NK-92 (cell line): ENCODE data around the gene MISFA.
"Not testable (repeated sequence)": the region's sequence is repeated elsewhere in the genome, so short reads cannot be mapped to it uniquely, and the experiment has no call there.

Source experiments
- DNase-seq: peaks from one replicate; lab custom pipeline; 2025; ENCODE audit not compliant: unreplicated experiment; lab: John Stamatoyannopoulos, UW

MISFA gene

DNA sequence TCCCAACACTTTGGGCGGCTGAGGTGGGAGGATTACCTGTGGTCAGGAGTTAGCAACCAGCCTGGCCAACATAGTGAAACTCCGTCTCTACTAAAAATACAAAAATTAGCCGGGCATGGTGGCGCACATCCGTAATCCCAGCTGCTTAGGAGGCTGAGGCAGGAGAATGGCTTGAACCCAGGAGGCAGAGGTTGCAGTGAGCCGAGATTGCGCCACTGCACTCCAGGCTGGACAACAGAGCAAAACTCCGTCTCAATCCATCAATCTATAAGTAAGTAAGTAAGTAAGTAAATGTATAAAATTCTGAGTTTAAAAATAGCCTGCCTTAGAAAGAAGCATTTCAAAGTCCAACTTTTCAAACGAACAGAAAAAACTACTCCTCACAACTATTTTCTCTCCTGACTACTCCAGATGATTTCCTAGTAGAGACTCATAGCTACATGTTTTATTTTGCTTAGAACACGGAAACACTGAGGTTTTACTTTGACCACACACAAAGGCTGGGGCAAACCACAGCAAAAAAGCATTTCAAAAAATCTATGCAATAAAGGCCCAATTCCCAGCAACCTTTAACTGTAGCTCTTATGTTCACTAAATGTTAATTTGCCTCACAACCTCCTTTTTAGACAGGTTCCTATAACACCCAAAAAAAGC is 18.2 kb downstream of the MISFA start:
- DNase-seq = no peak

DNA sequence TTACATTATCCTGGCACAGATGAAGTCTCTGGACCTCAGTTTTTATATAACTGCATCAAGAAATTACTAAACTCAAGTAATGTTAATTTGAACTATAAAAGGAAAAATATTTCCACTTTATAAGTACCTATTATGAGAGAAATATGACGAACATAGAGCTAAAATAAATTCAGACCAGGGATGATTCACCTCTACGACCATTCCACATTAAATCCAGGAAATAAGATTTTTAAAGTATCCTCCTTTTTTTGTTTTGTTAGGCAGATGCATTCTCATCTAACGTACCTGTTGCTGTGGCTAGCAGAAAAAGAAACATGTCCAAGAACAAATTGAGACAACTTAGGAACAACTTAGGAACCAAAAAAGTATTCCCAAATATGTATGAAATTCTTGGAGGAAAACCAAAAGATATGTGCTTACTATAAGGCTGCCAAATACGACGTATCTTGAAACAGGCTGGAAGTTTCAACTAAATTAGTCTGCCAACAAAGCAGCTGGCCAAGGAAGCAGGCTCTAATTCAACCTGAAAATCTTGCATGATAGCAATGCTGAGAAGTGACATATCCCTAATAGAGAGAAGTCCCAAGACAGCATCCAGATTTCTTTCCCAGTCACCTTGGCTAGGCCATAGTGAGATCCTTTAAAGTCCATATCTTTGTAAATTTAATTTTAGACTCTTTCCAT is 18.9 kb downstream of the MISFA start:
- no peak for DNase-seq

DNA sequence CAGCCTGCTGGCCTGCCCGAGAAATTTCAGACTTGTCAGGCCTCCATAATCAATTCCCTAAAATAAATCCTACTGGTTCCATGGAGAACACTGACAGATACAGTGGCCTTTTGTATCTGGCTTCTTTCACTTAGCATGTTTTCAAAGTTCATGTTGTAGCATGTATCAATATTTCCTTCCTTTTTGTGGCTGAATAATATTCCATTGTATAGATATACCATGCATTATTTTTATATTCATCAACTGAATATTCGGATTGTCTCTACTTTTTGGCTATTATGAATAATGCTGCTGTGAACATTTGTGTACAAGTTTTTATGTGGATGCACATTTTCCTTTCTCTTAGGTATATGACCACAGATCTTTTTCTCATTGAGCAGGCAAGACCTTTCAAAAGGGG is 24.1 kb downstream of the MISFA start:
- DNase-seq = no peak

DNA sequence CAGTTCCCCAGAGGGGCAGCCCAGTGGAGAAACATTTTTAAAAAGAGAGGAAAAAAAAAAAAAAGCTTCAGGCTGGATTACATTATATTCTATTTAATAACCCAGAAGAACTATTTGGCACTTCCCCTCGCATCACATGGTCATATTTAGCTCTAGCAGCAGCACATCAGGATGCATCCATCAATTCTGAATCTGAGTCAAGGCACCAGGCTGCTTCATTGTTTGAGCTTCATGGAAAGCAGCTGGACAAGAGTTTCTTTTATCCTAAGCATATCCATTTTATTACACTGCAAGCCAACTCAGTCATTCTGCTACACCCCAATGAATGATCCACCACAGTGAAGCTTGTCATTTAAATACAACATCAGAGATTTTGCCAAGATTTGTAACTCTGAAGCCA is 24.6 kb downstream of the MISFA start:
- no peak for DNase-seq

DNA sequence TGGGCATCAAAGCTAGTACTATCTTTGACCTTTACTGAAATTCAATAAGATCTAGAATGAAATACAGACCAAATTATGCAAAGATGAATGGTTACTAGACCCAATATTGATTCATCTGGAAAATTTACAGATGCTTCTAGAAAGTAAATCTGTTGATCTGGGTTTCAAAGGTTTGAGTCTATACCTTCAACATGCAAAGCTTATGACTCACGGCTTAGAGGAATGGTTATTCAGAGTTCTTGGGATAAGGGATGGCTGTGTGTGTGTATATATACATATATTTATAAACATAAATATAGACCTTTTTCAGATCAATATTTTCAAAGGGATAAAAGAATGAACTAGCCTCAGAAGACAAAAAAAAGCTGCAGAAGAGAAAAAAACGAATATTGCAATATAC is 33.3 kb downstream of the MISFA start:
- DNase-seq = no peak

DNA sequence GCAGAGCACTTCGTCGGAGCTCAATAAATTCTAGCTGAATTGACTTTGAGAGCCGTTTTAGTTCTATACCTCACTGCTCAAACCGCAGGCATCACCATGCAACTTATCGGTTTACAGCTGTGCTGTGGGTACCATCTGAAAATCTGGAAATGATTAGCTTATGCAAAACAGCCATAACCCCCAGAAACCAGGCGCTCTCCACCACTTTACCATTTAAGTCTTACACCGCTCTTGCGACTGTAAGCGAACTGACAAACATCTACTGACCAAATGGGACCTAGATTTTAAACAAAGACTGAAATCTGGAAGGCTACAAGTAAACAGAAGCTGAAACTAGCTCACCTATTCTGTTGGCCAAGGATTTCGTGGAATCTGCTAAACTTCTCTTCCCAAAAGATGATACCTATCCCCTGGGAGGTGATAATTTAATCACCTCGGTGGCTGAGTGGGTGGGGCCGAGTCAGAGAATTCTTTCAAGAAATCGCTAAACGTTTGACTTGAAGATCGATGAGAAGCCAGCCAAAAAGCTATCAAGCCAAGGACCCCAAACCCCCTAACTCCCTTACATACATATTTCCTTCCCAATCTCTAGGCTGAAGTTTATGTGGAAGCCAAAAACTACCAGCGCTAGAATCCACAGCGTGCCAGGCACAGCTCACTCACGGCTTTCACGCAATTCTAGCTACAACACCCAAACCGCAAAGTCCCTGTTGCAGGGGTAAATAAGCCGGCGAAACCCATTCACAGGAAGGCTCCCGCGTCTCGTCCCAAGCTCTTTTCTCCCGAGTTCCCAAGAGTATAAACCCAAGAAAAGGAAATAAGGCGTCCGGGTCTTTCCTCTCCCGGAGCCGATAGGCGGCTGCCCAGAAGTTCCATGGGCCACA is 33.9 kb downstream of the MISFA start:
- no peak for DNase-seq

DNA sequence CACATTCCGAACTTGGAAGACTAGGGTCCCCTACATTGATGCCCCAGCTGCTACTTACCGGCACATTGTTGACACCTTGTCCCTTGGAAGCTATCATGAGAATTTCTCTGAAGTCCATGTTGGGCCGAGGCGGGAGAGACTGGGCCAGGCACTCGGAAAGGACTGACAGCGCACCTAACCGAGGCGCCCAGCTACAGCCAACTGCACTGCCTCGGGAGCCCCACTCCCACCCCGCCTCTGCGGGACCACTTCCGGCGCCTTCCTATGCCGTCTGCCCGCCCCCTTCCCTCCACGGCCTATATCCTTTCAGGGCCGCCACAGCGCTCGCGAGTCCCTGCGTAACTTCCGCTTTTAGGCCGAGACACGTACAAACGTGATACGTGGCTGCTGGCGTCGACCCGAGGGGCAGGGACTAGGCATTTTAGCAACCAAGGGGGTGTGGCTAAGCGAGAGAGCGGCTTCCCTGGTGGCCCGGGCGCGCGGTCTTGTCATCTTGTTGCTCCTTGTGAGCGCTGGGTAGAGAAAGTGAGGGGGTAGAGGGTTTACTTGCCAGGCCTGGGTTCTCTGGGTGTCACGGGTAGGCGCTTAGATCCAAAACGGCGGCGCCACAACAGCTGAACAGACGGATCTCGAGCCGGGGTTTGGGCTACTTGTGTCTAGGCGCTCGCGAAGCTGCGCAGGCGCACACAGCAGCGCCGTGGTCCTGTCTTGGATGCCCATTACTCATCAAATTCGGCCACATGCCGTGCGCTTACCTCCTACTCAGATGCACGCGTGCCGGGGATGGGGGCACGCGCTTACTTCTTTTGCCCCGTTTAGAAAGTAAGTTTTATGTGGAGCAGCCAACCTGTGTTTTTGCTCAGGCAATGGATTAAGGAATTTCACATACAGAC is 34.8 kb downstream of the MISFA start, which contains the start of gene SPTY2D1:
SPTY2D1 (minus strand) TSS at position 203 of the 893 bp plus-strand sequence; CDS start at position 118, 85 bp downstream.
- DNase-seq = peak; percentile 91

DNA sequence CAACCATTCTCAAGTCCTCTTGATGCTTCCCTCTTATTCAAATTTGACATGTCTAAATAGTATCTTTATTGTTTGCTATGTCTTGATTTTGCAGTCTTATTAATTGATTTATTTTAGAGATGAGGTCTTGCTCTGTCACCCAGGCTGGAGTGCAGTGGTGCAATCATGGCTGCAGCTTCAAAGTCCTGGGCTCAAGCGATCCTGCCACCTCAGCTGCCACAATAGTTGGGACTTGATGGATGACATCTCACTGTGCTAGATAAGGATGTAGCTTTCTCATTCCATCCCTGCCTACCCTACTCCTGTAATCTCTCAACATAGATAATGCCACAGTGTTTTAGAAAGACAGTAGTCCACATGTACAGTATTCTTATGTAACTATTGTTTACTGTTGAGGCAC is 42.1 kb downstream of the MISFA start:
- DNase-seq = no peak

DNA sequence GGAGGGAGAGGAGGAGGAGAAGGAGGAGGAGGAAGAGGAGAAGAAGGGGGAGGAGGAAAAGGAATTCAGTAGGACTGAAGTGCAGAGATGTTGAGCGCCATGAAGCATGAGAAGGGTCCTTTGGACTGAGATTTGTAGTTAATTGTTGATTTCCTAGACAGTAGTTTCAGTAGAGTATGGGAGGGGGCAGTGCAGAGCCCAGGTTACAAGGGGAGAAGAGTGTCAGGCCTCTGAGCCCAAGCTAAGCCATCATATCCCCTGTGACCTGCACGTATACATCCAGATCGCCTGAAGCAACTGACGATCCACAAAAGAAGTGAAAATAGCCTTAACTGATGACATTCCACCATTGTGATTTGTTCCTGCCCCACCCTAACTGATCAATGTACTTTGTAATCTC is 43.4 kb downstream of the MISFA start:
- not testable (repeated sequence) for DNase-seq

DNA sequence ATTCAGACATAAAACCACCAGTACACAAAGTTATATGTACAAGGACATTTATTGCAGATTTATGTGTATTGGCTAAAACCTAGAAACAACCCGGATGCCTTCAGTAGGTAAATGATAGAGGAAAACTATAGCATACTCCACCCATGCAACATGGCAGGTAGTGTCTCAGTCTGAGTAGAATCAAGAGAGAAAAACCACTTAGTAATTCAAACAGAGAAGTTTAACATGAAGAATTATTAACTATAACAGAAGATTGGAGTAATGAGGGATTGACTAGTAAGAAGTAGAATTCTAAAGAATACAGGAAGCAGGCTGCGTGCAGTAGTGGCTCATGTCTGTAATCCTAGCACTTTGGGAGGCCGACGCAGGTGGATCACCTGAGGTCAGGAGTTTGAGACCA is 50.8 kb downstream of the MISFA start:
- DNase-seq = no peak

DNA sequence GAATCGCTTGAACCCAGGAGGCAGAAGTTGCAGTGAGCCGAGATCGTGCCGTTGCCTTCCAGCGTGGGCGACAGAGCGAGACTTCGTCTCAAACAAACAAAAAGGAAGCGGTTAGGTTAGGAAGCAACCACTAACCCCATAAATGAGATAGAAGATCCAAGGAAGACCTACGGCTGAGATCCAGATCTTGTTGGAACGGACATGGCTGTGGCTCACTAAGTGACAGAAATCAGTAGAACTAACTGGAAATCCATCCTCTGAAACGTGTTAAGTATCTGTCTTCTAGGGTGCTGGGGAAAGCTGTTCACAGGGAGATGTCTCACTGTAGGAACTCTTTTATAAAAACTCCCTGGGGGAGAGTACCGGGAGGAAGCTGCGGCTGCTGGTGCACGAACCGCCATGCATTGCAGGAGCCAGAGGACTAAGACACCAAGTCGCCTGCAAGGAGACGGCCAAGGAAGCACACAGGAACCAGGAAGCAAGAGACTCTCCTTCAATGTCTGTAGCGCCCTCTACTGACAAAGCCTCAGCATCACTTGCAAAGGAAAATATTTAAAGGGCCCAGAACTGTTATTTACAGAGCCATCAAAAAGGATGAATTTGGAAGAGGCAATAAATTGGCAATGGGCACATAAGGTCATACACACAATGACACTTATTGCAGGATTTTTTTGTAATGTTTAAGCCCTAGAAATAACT is 51.4 kb downstream of the MISFA start:
- DNase-seq = no peak
